Measurements from ENCODE around the gene RABGAP1.

The RABGAP1 gene

DNA sequence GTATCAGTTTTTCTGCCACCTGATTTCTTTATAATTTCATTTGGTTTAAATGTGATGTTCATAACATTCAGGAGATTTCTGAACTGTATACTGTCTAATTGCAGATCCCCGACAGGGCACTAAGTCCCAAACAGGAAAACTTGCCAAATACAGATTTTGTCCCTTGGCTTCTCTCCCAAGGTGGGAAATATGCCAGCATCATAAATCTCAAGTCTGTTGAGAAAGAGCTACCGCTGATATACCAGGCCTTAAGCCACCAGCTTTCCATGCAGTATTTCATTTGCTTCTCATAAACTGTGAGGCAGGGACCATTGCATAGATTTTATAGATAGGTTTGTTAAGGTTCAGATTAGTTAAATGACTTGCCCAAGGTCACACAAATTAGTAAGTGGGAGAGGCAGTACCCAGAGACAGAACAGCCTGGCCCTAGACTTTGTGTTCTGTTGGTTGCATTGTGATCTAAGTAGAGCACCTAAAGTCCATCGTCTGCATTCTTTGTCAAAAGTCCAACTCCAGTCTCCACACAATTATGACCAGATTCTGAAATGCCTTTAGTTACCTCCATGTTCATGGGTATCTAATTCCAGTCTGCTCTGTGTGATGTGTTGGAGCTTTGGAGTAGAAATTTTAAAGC, 108.9 kb downstream of the RABGAP1 start:
- no peak for DNase-seq

DNA sequence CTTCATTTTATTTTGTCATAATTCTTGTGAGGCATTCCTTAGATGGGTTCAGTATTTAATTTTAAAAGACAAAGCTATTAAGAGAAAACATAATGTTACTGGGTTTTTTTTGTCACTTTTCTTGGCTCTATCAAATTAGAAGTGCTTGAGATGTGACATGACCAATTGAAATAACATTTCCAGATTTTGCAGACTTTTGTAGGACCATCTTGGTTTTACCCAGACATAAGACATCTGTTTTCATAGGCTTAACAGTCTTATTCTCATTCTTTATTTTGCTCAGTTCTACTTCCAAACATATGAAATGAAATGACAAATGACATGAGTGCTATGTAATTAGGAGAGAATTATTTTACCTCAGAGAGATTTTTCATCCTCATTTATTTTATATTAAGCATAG, 112.2 kb downstream of the RABGAP1 start:
- no peak for DNase-seq

DNA sequence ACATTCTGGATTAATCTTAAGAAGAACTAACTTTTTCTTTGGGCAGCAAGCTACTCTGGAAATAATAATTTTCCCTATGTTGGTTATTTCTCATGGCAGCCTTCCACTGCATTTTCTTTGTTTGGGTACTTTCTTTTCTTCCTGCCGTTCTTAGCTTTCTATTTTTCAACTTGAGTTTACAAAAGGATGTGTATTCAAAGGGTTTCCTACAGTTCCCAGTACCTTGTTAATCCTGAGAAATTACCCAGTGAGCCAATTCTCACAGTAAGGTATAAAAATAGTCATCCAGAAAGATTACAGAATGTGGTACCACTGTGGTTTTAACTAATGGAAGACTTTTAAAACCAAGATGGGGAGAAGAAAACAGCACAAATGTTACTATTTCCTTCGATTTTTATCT, 112.9 kb downstream of the RABGAP1 start:
- no peak for DNase-seq

DNA sequence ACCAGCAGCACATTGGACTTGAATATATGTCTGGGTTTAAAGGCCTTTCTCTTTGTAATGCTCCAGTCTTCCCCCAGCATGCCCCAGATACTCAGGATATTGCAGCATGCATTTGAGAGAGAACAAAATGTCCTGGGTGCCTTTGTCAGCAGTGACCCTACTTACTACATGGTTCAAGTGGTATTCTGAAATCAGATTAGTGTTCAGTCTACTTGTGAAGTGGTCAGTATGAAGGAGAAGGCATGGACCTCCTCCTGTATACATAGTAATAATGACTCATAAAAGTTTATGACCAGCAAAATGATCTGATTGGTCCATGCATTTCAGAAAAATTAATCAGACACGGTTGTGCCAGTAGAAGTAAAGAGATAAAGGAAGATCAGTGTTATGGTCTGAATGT, 118.0 kb downstream of the RABGAP1 start:
- DNase-seq = no peak

DNA sequence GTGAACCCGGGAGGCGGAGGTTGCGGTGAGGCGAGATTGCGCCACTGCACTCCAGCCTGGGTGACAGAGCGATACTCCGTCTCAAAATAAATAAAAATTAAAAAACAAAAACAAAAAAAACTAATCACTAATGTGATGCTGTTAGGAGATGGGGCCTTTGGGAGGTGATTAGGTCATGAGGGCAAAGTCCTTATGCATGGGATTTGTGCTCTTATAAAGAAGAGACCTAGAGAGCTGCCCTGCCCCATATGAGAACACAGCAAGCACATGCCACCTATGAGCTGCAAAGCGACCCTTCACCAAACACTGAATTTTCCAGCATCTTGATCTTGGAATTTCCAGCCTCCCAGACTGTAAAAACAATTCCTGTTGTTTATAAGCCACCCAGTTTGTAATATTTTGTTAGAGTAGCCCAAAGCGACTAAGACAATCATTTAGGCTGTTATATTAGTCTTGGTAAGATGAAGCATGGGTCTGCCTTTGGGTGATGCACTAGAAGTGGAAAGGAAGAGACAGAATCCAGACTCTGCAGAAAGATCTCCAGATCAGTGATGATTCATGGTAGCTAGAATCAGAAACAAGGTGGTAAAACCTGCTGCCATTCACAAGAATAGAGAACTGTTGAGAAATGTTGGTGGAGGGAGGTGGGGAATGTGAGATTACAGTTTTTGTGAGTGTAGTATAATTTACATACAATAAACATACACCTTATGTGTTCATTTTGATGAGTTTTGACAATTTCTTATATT, 118.8 kb downstream of the RABGAP1 start:
- DNase-seq = no peak

DNA sequence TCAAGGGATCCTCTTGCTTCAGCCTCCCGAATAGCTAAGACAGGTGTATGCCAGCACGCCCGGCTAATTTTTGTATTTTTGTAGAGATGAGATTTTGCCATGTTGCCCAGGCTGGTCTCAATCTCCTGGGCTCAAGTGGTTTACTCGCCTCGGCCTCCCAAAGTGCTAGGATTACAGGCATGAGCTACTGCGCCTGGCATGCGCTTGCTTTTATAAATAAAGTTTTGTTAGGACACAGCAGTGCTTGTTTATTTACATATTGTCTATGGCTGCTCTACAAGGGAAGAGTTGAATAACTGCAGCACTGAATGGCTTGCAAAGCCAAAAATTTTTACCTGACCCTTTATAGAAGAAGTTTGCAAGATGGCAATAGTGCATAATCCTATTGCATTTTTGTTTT, 120.4 kb downstream of the RABGAP1 start:
- DNase-seq = no peak

DNA sequence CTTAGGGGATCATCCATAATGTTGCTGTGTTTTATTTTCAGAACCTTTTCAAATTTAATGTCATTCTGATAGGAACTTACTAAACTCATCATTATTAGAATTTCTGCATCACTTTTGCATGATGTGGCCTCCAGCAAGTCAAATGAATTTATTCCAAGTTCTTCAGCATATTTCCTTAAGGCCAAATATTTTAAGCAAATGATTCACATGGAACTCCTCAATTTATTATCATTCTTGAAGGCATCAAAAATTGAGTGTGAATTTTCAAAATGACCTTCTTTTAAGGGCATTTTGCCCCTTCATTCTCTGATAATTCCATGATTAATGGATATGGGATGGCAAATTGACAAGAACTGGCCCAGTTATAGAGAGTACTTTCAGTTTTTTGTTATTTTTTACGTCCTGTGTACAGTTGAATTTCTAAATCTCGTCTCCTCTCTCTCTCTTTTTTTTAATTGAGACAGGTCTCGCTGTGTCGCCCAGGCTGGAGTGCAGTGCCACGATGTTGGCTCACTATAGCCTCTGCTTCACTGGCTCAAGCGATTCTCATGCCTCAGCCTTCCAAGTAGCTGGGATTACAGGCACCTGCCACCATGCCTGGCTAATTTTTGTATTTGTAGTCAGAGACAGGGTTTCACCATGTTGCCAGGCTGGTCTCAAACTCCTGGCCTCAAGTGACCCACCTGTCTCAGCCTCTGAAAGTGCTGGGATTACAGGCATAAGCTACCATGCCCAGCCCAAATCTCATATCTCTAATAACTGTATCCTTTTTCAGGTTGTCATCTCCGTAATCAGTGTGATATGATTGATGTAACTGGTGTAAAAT, 121.7 kb downstream of the RABGAP1 start:
- no peak for DNase-seq

DNA sequence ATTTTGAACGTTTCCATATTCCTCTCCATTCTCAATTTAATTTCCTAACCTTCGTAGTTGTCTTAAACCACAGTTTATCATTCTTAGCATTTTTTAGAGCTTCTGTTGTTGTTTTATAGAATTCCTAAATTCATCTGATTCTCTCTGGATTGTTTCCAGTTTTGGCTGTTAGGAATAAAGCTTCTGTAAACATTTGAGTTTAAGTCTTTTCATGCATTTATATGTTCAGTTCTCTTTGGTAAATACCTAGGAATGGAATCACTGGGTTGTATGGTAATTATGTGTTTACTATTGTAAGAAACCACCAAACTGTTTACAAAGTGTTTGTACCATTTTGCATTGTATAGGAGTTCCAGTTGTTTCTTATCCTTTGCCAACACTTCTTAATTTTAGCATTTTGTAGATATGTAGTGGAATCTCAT, 122.4 kb downstream of the RABGAP1 start:
- no peak for DNase-seq

DNA sequence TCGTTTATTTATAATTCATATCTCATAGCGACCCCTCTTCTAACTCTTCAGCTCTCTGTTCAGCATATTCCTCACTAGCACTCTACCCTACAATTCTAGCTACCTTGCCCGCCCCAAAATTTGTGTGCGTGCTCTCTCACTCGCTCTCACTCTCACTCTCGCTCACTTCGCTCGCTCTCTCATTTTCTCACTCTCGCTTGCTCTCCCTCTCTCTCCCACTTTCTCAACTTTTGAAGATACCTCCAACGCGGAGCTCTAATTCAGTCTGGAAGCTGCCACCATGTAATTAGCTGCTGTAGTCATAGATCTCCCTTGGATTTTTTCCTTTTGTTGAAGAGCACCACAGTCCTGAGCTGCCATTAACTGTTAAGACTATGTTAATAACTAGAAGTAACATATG, 123.1 kb downstream of the RABGAP1 start:
- DNase-seq = no peak

DNA sequence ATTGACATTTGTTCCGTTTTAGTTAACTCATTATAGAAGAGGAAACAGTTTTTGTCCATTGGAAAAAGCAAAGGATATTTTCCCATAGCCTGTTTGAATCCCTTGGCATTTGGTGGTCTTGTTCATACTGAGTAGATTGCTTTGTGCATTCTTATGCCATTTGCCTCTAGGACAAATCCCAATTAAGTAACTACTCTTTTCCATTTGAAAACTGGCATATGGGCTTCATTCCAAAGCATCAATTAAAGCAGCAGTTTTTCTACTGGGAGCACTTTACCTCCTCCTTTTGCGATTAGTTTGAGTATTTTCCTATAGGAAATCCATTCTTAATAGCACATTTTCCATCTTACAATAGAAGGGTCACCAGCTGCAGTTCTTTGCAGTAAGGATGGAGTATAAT, 123.9 kb downstream of the RABGAP1 start:
- DNase-seq = no peak

DNA sequence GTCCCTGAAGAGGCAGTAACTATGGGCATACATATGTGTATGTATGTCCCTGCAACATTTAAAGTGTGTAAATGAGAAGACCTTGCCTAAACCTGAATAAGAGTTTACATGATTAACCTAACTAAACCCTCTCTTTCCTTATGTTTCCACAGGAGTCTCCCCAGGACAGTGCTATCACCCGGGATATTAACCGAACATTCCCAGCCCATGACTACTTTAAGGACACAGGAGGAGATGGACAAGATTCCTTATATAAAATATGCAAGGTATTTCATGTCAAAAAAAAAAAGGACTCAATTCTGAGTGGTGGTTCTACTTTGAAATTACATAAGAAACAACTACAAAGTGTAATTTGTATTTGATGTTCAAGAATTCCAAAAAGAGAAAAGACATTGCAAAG, 124.4 kb downstream of the RABGAP1 start:
- no peak for DNase-seq

DNA sequence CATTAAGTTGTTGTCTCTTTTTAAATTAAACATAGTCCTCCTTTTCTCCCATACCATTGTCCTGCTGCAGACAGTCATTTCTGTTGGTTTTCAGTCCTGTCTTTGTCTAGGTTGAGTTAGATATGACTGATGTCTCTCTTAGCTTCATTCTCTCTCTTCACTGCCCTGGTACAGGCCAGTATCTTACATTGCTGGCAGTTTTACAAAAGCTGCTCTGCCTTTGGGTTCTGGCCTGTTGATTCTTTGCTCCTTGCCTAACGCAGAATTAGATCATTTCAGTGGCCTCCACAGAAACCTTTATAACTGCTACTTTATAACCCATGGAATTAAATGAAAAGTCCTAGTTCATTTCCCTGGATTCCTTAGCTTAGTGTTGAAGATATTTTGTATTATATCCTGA, 126.3 kb downstream of the RABGAP1 start:
- DNase-seq = no peak

DNA sequence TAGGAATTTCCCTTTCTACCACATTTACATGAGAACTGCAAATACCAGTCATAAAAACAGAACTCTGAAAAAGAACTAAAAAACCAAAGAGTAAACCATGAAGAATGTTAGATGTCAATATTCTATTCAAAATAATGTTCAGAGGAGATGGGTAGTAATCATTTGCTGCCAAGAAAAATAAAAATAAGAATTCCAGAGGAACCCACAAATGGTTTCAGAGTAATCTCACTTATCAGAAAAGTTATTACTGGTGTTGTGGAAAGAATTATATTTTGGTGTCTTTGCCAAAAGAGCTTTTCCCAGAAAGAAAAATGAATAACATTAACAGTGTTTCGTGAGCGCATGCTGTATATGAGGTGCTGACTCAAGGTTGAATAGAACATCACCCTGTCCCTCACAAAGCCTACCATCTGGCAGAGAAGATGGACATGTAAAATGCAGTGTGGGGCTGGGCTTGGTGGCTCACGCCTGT, 128.2 kb downstream of the RABGAP1 start:
- no peak for DNase-seq

DNA sequence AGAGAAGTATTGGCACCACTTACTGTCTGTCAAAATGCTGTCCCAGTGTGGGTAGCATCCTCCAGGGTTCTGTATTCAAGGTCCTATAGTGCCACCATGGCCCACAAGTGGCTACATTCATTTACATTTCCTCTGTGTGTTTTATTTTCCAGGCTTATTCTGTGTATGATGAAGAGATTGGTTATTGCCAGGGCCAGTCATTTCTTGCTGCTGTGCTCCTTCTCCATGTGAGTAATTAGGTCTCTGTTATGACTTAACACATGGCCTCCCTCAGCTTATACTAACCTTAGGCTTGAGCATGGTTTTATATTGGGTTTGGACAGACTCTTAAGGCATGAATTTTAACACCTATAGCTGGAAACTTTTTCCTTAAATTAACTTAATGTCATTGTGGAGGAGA, 129.4 kb downstream of the RABGAP1 start:
- DNase-seq = no peak

DNA sequence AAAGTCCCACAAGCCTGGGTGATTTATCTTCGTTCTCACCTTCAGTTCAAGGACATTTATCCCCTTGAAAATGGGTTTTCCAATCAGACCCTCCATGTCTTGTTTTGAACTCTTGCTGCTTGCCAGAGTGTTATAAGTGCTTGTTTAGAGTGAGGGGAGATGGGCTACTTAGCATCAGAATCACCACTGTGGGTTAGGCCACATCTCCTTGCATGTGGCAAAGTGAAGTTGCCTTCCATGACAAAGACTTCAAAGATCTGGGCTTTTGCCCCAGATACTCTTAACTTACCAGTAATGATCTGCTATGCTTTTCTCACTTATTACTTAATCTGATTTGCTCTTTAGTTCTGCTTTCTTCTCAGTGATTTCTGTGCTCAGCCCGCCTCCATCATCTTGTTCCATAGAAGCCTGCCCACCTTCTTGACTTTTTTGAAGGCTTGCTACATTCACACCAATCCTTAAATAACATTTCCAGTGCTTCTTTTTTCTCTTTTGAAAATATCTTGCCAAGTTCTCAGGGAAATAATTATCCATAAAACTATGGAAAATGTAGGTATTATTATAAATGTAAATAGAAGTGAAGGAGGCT, 131.7 kb downstream of the RABGAP1 start:
- DNase-seq = no peak

DNA sequence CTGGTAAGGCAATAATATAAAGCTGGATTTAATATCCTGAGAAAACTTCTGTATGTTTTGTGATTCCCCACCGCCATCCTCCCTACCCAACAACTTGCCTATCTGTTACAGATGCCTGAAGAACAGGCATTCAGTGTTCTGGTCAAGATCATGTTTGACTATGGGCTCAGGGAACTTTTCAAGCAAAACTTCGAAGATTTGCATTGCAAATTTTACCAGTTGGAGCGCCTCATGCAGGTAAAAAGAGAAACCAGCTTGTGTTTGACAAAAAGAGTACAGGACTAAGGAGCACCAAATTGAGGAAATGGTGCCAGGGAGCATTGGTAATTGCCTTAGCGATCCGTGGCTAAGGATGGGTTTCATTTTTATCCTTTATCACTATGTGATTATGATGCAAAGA, 132.6 kb downstream of the RABGAP1 start:
- DNase-seq = no peak

DNA sequence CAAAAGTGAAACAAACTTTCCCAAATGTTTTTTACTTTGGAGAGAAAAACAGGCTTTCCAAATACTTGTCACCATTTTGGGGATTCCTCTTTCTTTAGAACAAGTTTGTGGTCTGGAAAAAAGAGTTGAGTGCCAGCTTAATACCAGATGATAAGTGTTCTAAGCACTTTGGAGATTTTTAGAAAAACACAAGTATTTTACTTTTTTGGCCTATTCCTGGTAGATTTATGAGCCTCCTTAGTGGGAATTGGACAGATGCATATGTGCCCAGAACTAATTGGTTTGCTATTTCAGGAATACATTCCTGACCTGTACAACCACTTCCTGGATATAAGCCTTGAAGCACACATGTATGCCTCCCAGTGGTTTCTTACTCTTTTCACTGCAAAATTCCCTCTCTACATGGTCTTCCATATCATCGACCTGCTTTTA, 133.2 kb downstream of the RABGAP1 start:
- DNase-seq = no peak

DNA sequence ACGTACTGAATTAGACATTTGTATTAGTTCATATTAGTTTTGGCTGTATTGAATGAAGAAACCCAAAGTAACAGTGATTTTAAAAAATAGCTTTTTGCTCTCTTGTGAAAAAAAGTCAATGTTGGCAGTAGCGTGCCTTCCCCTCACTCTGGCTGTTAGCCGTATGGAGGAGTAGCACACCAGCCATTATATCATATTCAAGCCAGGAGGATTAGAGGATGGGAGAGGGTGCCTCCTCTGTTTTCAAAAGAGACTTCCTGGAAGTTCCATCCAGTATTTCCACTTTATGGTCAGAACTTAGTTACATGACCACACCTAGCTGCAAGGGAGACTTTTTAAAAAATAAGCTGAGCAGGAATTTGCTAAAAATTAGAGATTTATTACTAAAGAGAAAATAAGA, 133.8 kb downstream of the RABGAP1 start:
- DNase-seq = no peak

DNA sequence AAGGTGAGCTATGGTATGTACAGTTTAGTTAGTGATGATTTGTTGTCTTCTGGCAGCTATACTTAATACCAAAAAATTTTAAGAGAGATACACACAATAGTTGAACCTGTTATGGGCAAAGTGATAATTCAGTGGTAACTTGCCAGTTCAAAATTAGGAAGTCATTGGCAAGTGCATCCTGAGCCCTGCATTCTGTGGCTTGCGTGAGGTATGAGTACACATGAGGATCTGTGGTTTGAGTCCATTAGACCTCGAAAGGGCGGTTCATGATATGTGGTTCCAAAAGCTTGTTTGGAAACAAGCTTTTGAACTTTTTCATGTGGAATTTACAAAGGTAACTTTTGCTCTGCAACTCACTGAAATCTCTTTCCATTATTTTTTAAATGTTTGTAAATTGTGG, 139.6 kb downstream of the RABGAP1 start:
- no peak for DNase-seq

DNA sequence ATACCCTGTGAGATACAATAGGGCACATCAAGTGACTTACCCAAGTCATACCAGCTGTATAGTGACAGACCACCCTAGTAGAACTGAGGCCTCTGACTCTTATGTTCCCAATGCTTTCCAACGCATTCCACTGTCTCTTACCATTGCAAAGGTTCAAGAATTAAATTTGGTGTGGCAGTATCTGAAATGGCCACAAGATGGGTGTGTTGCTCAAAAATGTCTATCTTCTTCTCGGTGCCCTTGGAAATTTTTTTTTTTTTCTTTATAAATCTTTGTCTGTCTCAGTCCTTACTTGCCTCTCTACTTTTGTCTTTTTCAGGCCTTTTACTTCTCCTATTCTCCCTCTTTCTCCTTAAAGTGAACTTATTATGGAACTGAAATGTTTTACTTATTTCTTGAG, 141.0 kb downstream of the RABGAP1 start:
- peak; percentile 63 for DNase-seq

DNA sequence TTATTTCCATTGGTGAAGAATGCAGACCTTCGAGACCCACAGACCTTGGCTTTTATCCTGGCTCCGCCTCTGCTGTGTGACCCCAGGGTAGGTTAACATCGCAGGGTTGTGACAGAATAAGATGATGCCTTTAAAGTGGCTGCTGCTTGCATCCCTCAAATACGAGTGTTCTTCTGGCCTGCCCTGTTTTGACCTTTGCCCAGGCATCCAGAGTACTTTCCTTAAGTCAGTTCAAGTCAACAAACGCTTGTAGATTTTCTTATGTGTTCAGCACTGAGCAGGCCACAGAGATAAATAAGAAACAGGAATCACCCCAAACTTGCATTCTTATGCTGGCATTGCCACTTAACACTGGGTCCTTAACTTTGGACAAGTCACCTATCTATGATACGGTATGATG, 142.9 kb downstream of the RABGAP1 start:
- DNase-seq = no peak

DNA sequence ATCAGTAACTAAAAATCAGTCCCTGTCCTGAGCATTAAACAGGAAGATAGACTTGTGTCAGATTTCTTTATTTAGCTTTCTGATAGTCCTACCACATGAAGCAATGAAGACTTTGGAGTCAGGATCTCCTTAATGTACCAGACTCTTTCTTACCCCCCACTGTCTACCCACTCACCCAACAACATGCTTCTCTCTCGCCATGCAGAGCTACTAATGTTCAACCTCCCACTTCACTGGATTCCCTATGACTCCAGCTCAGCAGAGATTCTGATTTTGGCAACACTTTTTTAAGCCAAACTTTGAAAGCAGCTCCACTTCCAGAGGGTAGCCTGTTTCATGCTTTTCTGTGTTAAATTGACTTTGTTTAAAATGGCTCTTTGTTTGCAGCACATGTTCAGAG, 143.4 kb downstream of the RABGAP1 start:
- DNase-seq = no peak

DNA sequence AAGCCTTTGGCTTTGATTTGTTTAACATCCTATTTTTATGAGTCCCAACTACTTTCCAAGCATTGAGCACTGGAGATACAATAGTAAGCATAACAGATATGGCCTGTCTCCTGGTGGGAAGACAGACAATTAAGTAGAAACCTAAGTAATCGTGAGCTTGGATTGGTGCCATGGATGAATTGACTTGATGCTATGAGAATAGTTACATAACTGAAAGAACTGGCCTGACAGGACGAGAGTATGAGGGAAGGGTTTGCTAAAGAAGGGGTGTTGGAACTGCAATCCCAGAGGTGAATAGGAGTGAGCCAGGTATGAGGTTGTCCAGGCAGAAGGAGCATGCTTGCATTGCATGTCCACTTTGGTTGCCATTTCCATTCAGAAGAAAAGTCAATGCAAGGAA, 145.1 kb downstream of the RABGAP1 start:
- no peak for DNase-seq
